Tibial nerve (tissue), 4 donors: ENCODE data around the gene FMO3. TPM values are rescaled to one million over a fixed set of nuclear protein-coding genes. Genes with fewer than 3 reads are reported as not detected.

ENCODE experiments used
- DNase-seq, 2 donors: peaks; one replicate each; pipeline ENCODE4 v3.0.0-alpha.2; 2019; ENCODE audit warnings: low spot score in 2 of 2
- H3K27ac ChIP-seq, 4 donors: fragments of 200-600 bp; sonication (generic) in 3 of 4; one replicate each; pipeline ENCODE4 v1.5.1; 2017 to 2019; ENCODE audit warnings: mild to moderate bottlenecking in 1 of 4
- H3K27me3 ChIP-seq, 2 donors: fragments of 200-600 bp; sonication (generic) in 1 of 2; one replicate each; pipeline versions ENCODE4 v1.5.1 to v1.6.0; 2017 to 2019
- H3K36me3 ChIP-seq, 3 donors: fragments of 200-600 bp; sonication (generic); one replicate each; pipeline ENCODE4 v1.5.1; 2018 to 2019
- H3K4me1 ChIP-seq, 4 donors: fragments of 200-600 bp; sonication (generic) in 3 of 4; one replicate each; pipeline ENCODE4 v1.5.1; 2017 to 2019
- H3K4me3 ChIP-seq, 4 donors: fragments of 200-600 bp; sonication (generic) in 3 of 4; one replicate each; pipeline ENCODE4 v1.5.1; 2017 to 2019; ENCODE audit warnings: mild to moderate bottlenecking in 1 of 4, moderate library complexity in 1 of 4
- H3K9me3 ChIP-seq, 4 donors: fragments of 200-600 bp; sonication (generic) in 3 of 4; one replicate each; pipeline ENCODE4 v1.5.1; 2017 to 2019
- CTCF ChIP-seq, 5 experiments: fragments of 200-600 bp in 3 of 5; fragments of 450-650 bp in 2 of 5; sonication (generic) in 3 of 5; IDR thresholded peaks; one replicate each; pipeline ENCODE4 v1.5.1; 2016 to 2019; ENCODE audit warnings: antibody characterized with exemption in 5 of 5, mild to moderate bottlenecking in 3 of 5, moderate library complexity in 2 of 5
- EP300 ChIP-seq, 2 donors: sonication (generic); formaldehyde crosslinking; IDR thresholded peaks; one replicate each; pipeline ENCODE4 v1.6.1; 2017; ENCODE audit warnings: antibody characterized with exemption in 2 of 2, mild to moderate bottlenecking in 1 of 2
- POLR2A ChIP-seq, 2 donors: fragments of 450-650 bp; IDR thresholded peaks; one replicate each; pipeline ENCODE4 v1.6.1; 2017; ENCODE audit warnings: antibody characterized with exemption in 2 of 2, mild to moderate bottlenecking in 2 of 2, moderate library complexity in 2 of 2
- WGBS, 2 donors: methylation state at CpG; one replicate each; pipeline ENCODE4 v1.1.5; 2018; 5-methylcytosine and 5-hydroxymethylcytosine counted together
- total RNA-seq, 4 donors: library from RNA; depleted of rRNA; stranded (reverse); fragments of >200 nt; gene quantifications; one replicate each; pipeline ENCODE4 v1.1.0, GENCODE V29; 2016

Gene FMO3
- 1 to 10 TPM; 1.8 to 4.8 (median 3.1) TPM for total RNA-seq

- Histone ChIP-seq H3K27ac (no peak within 1 kb of the TSS), H3K4me3 (no peak within 1 kb of the TSS), H3K27me3 (no peaks in the 10 kb centered on the region), H3K36me3 (no peaks in the 10 kb centered on the region), H3K4me1 (no peaks in the 10 kb centered on the region), H3K9me3 (no peaks in the 10 kb centered on the region)
- TF ChIP-seq CTCF (IDR thresholded peaks at IDR 0.05) (no peak), POLR2A (IDR thresholded peaks at IDR 0.05) (no peak), EP300 (IDR thresholded peaks at IDR 0.05) (no peak)
- 80 to 81% methylated on average over 5 of the region's 5 CpGs for WGBS, 2 donors
- no peak for DNase-seq
Observed at GRCh38 chr1:171090604-171091003, at the start of gene FMO3. TSS of gene FMO3 (plus strand) at chr1:171090905. CDS start at chr1:171092659, 1,754 bp downstream.

- no peak for DNase-seq
- Histone ChIP-seq H3K27ac (no peak overlapping the region), H3K27me3 (no peaks in the 10 kb centered on the region), H3K4me1 (no peaks in the 10 kb centered on the region), H3K36me3 (no peaks in the 10 kb centered on the region), H3K4me3 (no peak overlapping the region), H3K9me3 (peaks cover 0 to 35% (median 4%) of the 10 kb centered on the region in 4 donors)
- 84 to 90% methylated on average over 2 of the region's 2 CpGs for WGBS, 2 donors
- no peak for TF ChIP-seq EP300 (IDR thresholded peaks at IDR 0.05)
- no peak for TF ChIP-seq CTCF (IDR thresholded peaks at IDR 0.05)
- no peak for TF ChIP-seq POLR2A (IDR thresholded peaks at IDR 0.05)
Observed at GRCh38 chr1:171048014-171048413, 42.7 kb upstream of the FMO3 start.

GRCh38 chr1:171052977-171053376, 37.7 kb upstream of the FMO3 start:
- DNase-seq: no peak
- Histone ChIP-seq H3K27ac (no peak overlapping the region), H3K36me3 (no peaks in the 10 kb centered on the region), H3K4me3 (no peak overlapping the region), H3K9me3 (peaks cover 0 to 7% (median 0%) of the 10 kb centered on the region in 4 donors), H3K27me3 (no peaks in the 10 kb centered on the region), H3K4me1 (no peaks in the 10 kb centered on the region)
- TF ChIP-seq CTCF (IDR thresholded peaks at IDR 0.05): no peak
- no peak for TF ChIP-seq POLR2A (IDR thresholded peaks at IDR 0.05)
- TF ChIP-seq EP300 (IDR thresholded peaks at IDR 0.05): no peak
- 85 to 95% methylated on average over 2 of the region's 2 CpGs for WGBS, 2 donors

DNA sequence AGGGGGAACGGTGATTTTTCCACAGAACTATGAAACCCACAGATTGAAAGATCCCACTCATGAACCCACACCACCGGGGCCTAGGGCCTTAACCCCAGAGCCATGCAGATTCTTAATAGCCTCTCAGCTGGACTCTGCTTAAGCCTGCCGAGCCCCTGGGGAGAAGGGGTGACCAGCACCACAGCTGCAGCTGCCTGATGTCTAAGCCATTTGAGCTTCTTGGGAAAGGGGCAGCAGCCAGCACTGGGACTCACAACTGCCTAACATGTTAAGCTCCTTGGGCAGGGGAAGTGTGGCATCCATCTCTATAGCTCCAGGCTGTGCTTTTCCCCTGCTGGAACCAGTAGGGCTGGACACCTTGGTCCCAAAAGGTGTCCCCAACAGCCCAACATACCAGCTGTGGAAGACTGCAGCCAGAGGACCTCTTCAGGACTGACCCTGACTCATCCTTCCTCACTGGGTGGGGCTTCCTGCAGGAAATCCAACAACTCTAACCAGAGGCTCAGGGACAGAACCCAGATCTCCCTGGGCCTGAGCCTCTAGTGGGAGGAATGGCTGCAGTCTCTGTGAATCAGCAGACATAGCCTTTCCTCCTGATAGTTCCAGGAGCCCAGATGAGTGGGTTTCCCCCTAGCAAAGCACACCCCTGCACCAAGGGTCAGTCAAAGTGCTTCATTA, 34.6 kb upstream of the FMO3 start:
- no peak for DNase-seq
- H3K27ac ChIP-seq: no peak overlapping the region
- WGBS, 2 donors: 89 to 93% methylated on average over 2 to 3 of the region's 3 CpGs

More for the DNA sequence above, 34.6 kb upstream of the FMO3 start:
- no peak overlapping the region for H3K4me3 ChIP-seq
- no peaks in the 10 kb centered on the region for H3K27me3 ChIP-seq
- no peaks in the 10 kb centered on the region for H3K4me1 ChIP-seq
- H3K36me3 ChIP-seq: no peaks in the 10 kb centered on the region
- H3K9me3 ChIP-seq: no peaks in the 10 kb centered on the region
- no peak for TF ChIP-seq POLR2A (IDR thresholded peaks at IDR 0.05)
- TF ChIP-seq EP300 (IDR thresholded peaks at IDR 0.05): no peak
- no peak for TF ChIP-seq CTCF (IDR thresholded peaks at IDR 0.05)
